NCI-H146 treated with DMSO at 0.1 percent for 48 hours (cell line): ENCODE data around the gene SDHAF4.
"Not testable (repeated sequence)": the region's sequence is repeated elsewhere in the genome, so short reads cannot be mapped to it uniquely, and the experiment has no call there.

Experiments used
- DNase-seq: peaks from one replicate; lab custom pipeline; 2025; ENCODE audit not compliant: unreplicated experiment; lab: John Stamatoyannopoulos, UW

SDHAF4 gene

DNA sequence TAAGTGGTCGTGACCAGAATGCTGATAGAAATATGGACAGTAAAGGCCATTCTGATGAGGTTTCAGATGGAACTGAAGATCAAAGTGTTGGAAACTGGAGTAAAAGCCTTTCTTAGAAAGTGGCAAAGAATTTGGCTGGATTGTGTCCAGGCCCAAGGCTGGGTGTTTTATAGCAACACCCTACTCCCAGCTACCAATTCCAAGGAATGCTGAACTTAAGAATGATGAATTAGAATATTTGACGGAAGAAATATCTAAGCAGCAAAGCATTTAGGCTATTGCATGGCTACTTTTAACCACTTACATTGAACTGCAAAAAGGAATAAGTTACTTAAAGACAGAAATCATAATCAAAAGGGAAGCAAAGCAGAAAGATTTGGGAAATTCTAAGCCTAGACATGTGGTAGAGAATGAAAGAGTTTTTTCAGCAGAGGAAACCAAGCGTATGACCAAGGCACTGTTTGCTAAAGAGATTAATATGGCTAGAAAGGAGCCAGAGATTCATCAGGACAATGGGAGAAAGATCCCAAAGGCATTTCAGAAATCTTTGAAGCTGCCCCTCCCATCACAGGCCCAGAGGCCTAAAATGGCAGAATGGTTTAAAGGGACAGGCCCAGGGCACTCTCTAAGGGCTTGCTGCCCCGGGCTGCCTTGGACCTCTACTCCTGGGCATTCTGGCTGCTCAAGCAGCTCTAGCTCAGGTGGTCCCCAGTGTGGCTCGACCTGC, 25.8 kb downstream of the SDHAF4 start:
- DNase-seq, result no peak

DNA sequence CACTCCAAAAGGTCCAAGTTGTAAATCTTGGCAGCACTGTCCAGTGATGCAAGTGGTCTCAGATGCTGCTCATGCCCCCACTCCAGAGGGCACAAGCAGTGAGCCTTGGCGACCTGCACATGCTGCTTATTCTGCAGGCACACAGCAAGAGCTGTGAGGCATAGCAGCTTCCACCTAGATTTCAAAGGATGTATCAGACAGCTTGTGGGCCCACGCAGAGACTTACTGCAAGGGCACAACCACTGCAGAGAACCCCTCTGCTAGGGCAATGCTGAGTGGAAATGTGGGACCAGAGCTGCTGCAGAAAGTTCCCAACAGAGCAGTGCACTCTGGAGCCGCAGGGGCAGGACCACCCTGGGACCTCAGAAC, 26.4 kb downstream of the SDHAF4 start:
- DNase-seq, result no peak

DNA sequence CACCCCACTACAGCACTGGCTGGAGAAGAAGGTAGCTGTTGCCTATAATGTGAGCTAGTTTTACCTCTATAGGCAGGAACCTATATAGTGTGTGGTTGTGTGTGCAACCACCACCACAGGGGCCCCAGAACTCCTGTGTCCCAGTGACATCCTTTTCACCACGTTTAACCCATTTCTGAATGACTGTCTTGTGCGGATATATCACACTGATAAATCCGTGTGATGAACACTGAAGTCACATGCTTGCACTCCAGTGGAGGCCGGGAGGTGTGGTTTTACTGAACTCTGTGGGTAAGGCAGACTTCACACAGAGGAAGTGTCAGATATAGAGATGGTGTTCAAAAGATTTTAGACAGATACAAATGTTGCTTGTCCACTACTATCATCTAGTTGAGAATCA, 32.5 kb downstream of the SDHAF4 start:
- DNase-seq, result no peak

DNA sequence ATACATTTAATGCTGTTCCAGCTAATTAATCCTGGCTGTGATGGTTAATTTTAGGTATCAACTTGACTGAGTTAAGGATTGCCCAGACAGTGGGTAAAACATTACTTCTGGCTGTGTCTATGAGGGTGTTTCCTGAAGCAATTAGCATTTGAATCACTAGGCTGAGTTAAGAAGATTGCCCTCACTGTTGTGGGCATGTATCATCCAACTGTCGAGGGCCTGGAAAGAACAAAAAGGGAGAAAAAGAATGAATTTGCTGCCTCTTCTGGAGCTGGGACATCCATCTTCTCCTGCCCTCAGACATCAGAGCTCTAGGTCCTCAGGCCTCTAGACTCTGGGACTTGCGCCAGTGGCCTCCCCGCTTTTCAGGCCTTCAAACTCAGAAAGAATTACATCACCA, 34.3 kb downstream of the SDHAF4 start:
- DNase-seq, result no peak

DNA sequence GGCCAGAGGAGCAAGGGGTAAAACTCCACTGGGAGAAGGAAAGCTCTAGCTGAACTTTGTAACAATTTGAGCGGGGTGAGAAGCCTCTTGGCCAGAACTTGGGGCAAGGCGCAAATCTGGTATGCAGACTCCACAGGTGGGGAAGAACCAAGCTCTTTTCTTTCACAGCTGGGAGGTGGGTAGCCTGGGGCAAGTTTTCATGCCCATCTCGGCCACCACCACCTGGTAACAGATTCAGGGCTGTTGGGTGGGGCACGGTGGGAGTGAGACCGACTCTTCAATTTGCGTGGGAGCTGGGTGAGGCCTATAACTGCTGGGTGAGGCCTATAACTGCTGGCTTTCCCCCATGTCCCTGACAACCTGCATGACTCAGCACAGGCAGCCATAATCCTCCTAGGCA, 37.5 kb downstream of the SDHAF4 start:
- DNase-seq, result no peak

DNA sequence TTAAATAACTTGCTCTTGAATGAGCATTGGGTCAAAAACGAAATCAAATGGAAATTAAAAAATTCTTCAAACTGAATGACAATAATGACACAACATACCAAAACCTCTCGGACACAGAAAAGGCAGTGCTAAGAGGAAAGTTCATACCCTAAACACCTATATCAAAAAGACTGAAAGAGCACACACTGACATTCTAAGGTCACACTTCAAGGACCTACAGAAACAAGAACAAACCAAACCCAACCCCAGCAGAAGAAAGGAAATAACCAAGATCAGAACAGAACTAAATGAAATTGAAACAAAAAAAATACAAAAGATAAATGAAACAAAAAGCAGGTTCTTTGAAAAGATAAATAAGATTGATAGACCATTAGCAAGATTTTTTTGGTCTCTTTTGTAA, 40.6 kb downstream of the SDHAF4 start:
- DNase-seq, result not testable (repeated sequence)

DNA sequence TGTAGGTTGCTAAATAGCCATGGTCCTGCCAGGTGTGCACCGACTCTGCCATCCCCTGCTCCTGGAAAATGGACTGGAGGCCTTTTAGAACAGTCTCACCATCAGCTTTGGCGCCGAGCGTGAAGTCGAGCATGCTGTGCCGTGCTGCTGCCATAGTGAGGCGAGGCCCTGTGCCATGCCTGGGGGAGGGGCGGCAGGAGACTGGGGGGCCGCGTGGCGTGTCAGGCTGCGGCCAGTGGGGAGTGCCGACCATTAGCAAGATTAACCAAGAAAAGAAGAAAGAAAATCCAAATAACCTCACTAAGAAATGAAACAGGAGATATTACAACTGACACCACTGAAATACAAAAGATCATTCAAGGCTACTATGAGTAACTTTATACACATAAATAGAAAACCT, 42.5 kb downstream of the SDHAF4 start:
- not testable (repeated sequence) for DNase-seq

DNA sequence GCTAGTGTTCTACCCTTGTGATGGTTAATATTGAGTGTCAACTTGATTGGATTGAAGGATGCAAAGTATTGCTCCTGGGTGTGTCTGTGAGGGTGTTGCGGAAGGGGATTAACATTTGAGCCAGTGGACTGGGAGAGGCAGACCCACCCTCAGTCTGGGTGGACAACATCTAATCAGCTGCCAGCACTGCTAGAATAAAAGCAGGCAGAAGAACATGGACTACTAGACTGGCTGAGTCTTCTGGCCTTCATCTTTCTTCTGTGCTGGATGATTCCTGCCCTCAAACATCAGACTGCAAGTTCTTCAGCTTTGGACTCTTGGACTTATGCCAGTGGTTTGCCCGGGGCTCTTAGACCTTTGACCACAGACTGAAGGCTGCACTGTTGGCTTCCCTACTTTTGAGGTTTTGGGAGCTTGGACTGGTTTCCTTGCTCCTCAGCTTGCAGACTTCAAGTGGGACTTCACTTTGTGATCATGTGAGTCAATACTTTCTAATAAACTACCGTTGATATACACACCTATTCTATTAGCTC, 50.1 kb downstream of the SDHAF4 start:
- DNase-seq, result no peak

DNA sequence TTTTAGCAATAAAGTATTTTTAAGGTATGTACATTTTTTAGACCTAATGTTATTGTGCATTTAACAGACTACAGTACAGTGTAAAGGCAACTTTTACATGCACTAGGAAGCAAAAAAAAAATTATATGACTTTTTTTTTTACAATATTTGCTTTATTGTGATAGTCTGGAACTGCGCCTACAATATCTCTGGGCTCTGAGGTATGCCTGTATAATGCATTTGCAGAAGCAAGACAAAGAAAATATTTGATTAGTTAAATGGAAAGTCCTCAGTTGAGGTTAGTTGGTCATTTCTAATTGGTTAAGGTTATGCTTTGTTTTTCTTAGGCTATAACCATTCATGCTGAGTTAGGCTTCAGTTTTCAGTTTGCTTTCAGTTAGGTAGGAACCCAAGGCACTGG, 54.0 kb downstream of the SDHAF4 start:
- DNase-seq, result no peak

DNA sequence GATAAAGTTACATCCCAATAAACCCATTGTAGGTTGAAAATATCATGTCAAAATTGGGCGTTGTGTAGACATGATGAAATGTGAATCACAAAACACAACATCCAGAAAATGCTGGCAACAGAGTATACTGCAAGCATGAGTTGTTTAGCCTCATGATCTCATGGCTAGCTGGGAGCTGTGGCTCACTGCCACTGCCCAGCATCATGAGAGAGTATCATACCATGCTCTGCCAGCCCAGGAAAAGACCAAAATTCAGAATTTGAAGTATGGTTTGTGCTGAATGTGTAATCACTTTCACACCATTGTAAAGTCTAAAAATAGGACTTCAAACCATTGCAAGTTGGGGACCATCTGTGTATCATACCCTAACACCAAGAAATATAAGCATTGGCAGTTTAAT, 55.7 kb downstream of the SDHAF4 start:
- DNase-seq, result no peak

DNA sequence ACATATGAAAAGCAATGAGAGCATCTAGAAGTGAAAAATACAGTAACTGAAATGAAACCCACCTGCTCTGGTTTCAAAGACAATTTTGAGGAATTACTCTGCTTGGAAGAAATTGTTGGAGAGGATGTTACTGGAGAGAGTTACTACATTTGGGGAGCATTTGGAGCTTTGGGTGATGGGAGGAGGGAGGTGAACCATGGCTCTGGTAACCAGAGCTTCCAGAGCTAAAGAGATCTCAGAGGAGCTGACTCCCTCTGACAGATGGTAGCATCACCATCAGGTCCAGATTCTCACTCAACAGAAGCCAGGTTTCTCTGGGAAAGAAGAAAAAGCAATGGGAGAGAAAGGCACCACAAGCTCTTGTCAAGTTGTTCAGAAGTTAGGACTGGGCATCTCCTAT, 58.7 kb downstream of the SDHAF4 start:
- DNase-seq, result no peak

DNA sequence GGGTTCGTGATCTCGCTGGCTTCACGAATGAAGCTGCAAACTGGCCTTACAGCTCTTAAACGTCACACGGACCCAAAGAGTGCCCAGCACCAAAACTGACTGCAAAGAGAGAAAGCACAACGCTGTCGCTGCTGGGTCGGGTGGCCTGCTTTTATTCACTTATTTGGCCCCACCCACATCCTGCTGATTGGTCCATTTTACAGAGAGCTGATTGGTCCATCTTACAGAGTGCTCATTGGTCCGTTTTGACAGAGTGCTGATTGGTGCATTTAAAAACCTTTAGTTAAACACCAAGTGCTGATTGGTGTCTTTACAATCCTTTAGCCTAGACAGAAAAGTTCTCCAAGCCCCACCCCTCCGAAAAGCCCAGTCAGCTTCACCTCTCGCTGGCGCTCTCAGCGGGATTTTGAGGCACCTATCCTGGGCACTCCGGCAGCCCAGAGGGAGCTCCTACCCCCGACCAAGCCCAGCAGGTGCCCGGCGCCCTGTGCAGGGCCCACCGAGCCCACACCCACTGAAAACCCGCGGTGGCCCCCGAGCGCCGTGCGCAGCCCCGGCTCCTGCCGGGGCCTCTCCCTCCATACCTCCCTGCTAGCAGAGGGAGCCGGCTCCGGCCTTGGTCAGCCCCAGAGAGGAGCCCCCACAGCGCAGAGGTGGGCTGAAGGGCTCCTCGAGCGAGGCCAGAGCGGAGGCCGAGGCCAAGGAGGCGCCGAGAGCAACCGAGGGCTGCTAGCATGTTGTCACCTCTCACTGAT, 60.9 kb downstream of the SDHAF4 start:
- no peak for DNase-seq

DNA sequence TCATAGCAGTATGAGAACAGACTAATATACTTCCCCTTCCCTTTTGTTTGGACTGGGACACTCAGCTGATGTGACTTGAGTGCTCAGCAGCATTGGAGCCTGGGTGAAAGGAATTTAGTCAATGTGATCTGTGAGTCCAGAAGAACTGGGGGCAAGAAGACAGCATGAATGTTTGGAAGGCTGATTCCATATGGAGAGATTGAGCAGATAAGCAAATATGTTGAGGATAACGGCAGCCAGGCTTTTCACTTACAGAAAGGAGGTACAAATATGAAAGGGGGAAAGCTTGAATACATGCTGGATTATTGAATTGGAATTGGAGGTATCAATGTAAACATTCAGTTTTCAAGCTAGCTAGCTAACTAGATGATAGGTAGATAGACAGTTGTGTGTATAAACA, 63.2 kb downstream of the SDHAF4 start:
- no peak for DNase-seq

DNA sequence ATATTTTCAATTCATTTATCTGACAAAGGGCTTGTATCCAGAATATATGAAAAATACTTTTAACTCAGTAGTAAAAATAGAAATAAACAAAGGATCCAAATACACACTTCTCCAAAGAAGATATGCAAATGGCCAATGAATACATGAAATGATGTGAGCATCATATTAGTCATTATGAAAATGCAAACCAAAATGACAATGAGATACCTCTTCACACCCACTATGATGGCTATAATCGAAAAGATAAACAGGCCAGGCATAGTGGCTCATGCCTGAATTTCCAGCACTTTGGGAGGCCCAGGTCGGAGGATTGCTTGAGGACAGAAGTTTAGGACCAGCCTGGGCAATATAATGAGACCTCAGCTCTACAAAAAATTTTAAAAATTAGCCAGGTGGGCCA, 67.1 kb downstream of the SDHAF4 start:
- DNase-seq, result no peak

DNA sequence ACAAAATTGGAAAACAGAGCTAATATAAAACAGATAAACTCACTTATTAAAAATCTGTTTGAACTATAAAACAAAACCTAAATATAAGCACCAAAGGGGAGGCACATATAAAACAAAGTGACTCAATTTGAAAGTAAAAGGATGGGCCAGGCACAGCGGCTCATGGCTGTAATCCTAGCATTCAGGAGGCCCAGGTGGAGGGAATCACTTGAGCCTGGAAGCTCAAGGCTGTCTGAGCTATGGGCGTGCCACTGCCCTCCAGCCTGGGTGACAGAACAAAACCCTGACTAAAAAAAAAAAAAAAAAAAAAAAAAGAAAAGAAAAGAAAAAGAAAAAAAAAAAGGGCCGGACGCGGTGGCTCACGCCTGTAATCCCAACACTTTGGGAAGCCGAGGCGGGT, 69.9 kb downstream of the SDHAF4 start:
- DNase-seq, result no peak

DNA sequence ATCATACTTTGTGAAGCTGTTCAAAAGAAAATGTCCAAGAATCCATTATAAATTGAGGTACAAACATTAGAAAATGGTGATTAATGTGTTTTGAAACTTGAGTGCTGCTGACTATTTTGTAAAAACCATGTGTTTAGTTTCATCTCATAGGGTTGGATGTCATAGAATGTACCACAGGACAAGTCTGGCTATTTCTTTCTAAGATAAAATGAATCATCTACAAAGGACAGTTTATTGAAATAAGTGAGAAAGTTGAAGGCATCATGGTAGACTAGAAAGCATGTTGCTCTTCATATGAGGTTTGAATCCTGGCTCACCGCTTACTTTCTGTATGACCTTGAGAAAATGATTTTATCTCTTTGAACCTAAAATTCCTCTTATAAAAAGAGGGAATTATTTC, 71.7 kb downstream of the SDHAF4 start:
- DNase-seq, result no peak
